Progenitor cell of endocrine pancreas (in vitro differentiated cells): ENCODE results near the gene TSPO2. TPM values are rescaled to one million over a fixed set of nuclear protein-coding genes. Genes with fewer than 3 reads are reported as not detected.

Experiments
- DNase-seq: peaks from one replicate; pipeline ENCODE4 v3.0.0; 2021; ENCODE audit warnings: low spot score; ENCODE audit not compliant: unreplicated experiment
- H3K27ac Mint-ChIP-seq: 2 replicates; pipeline ENCODE4 v1.8.0; 2021; ENCODE audit warnings: mild to moderate bottlenecking, moderate library complexity, mixed read lengths
- H3K27me3 Mint-ChIP-seq: 2 replicates; pipeline ENCODE4 v1.8.0; 2021; ENCODE audit warnings: mixed read lengths
- H3K36me3 Mint-ChIP-seq: 2 replicates; pipeline ENCODE4 v1.8.0; 2022; ENCODE audit warnings: mixed read lengths; ENCODE audit not compliant: insufficient read depth
- H3K4me1 Mint-ChIP-seq: 2 replicates; pipeline ENCODE4 v1.8.0; 2021; ENCODE audit warnings: low read depth, mixed read lengths
- H3K4me3 Mint-ChIP-seq: 2 replicates; pipeline ENCODE4 v1.8.0; 2021; ENCODE audit warnings: low read depth, mild to moderate bottlenecking, moderate library complexity, mixed read lengths
- H3K9me3 Mint-ChIP-seq: 2 replicates; pipeline ENCODE4 v1.8.0; 2021; ENCODE audit warnings: low read depth, mixed read lengths
- CTCF ChIP-seq: fragments of 200-600 bp; sonication (generic); IDR thresholded peaks from one replicate; pipeline ENCODE4 v1.5.0; 2021; ENCODE audit warnings: antibody characterized with exemption, mild to moderate bottlenecking; ENCODE audit not compliant: unreplicated experiment
- long read RNA-seq: library from polyadenylated mRNA; unstranded; transcript quantifications from one replicate; pipeline ENCODE4 v2.0.0, GENCODE V29; 2020
- total RNA-seq: library from RNA; stranded (reverse); gene quantifications from 2 replicates; pipeline ENCODE4 v1.2.1, GENCODE V29; 2021

Gene TSPO2
- total RNA-seq, result not detected in 2 replicates
- long read RNA-seq, result 0 reads

- no peak for TF ChIP-seq CTCF
- no peaks in the 10 kb centered on the region for H3K36me3 Mint-ChIP-seq
- H3K27me3 Mint-ChIP-seq, result no peaks in the 10 kb centered on the region
- H3K4me1 Mint-ChIP-seq, result peaks cover 45% of the 10 kb centered on the region
- DNase-seq, result no peak
- no peaks in the 10 kb centered on the region for H3K9me3 Mint-ChIP-seq
- H3K27ac Mint-ChIP-seq, result peak within 1 kb of the TSS; percentile 33
- no peak within 1 kb of the TSS for H3K4me3 Mint-ChIP-seq
These were observed at the start of gene TSPO2 for GRCh38 chr6:41042226-41043055. TSS of gene TSPO2 (plus strand) at chr6:41042467. CDS start at chr6:41042986, 519 bp downstream.

- Mint-ChIP-seq H3K36me3 (peaks cover 11% of the 10 kb centered on the region), H3K27ac (no peak overlapping the region), H3K4me1 (peaks cover 49% of the 10 kb centered on the region), H3K9me3 (no peaks in the 10 kb centered on the region), H3K27me3 (no peaks in the 10 kb centered on the region), H3K4me3 (no peak overlapping the region)
- no peak for DNase-seq
- no peak for TF ChIP-seq CTCF
These were observed 49.5 kb upstream of the TSPO2 start for GRCh38 chr6:40992746-40993145.

- Mint-ChIP-seq H3K27me3 (no peaks in the 10 kb centered on the region), H3K4me3 (peak overlapping the region; percentile 69), H3K36me3 (peaks cover 7% of the 10 kb centered on the region), H3K4me1 (peaks cover 68% of the 10 kb centered on the region), H3K9me3 (no peaks in the 10 kb centered on the region), H3K27ac (peak overlapping the region; percentile 99)
- no peak for TF ChIP-seq CTCF
- no peak for DNase-seq
These were observed 45.6 kb upstream of the TSPO2 start for GRCh38 chr6:40996591-40997233.

GRCh38 chr6:40997234-40997957 is 44.9 kb upstream of the TSPO2 start:
- peak; percentile 24 for DNase-seq
- H3K27ac Mint-ChIP-seq, result peak overlapping the region; percentile 99
- no peak for TF ChIP-seq CTCF
- no peaks in the 10 kb centered on the region for H3K27me3 Mint-ChIP-seq
- H3K4me1 Mint-ChIP-seq, result peaks cover 66% of the 10 kb centered on the region
- H3K36me3 Mint-ChIP-seq, result peaks cover 4% of the 10 kb centered on the region
- H3K9me3 Mint-ChIP-seq, result no peaks in the 10 kb centered on the region
- H3K4me3 Mint-ChIP-seq, result peak overlapping the region; percentile 69

- Mint-ChIP-seq H3K4me3 (no peak overlapping the region), H3K27ac (peak overlapping the region; percentile 99), H3K27me3 (no peaks in the 10 kb centered on the region), H3K9me3 (no peaks in the 10 kb centered on the region), H3K4me1 (peaks cover 62% of the 10 kb centered on the region), H3K36me3 (no peaks in the 10 kb centered on the region)
- DNase-seq, result no peak
- TF ChIP-seq CTCF, result no peak
These were observed 43.6 kb upstream of the TSPO2 start for GRCh38 chr6:40998661-40999060.
